ENCODE measurements around the gene TAS1R3. TPM values are rescaled to one million over a fixed set of nuclear protein-coding genes. Genes with fewer than 3 reads are reported as not detected.
"Not testable (repeated sequence)": the region's sequence is repeated elsewhere in the genome, so short reads cannot be mapped to it uniquely, and the experiment has no call there.

TAS1R3 gene
- total RNA-seq, 2 donors from 2014 or later = 0.24 to 0.57 TPM

GRCh38 chr1:1312450-1313314 is 18.4 kb upstream of the TAS1R3 start:
- intact Hi-C loops (cut with DNase I) = no loop called here
- TF ChIP-seq CTCF (IDR thresholded peaks at IDR 0.05) = no peak
- H3K36me3 ChIP-seq = no peaks in the 10 kb centered on the region
- H3K4me3 ChIP-seq = no peak overlapping the region
- no peak overlapping the region for H3K9ac ChIP-seq (ENCODE audit: low read depth in 2 of 2, low read length in 2 of 2)
- H3K4me1 ChIP-seq = peaks cover 5% of the 10 kb centered on the region
- no peak overlapping the region for H3K27ac ChIP-seq
- no peak for DNase-seq
- H3K9me3 ChIP-seq = no peaks in the 10 kb centered on the region
- H3K27me3 ChIP-seq = no peaks in the 10 kb centered on the region

GRCh38 chr1:1313500-1314236 is 17.4 kb upstream of the TAS1R3 start:
- no peaks in the 10 kb centered on the region for H3K9me3 ChIP-seq
- no peaks in the 10 kb centered on the region for H3K36me3 ChIP-seq
- no peaks in the 10 kb centered on the region for H3K27me3 ChIP-seq
- no peak for TF ChIP-seq CTCF (IDR thresholded peaks at IDR 0.05)
- H3K9ac ChIP-seq (ENCODE audit: low read depth in 2 of 2, low read length in 2 of 2) = no peak overlapping the region
- H3K4me3 ChIP-seq = no peak overlapping the region
- DNase-seq = no peak
- H3K27ac ChIP-seq = no peak overlapping the region
- peaks cover 5% of the 10 kb centered on the region for H3K4me1 ChIP-seq
- intact Hi-C loops (cut with DNase I) = no loop called here

- H3K9me3 ChIP-seq = no peaks in the 10 kb centered on the region
- no peak overlapping the region for H3K27ac ChIP-seq
- H3K4me1 ChIP-seq = peaks cover 5% of the 10 kb centered on the region
- no peaks in the 10 kb centered on the region for H3K27me3 ChIP-seq
- no peak for DNase-seq
- TF ChIP-seq CTCF (IDR thresholded peaks at IDR 0.05) = no peak
- H3K9ac ChIP-seq (ENCODE audit: low read depth in 2 of 2, low read length in 2 of 2) = no peak overlapping the region
- intact Hi-C loops (cut with DNase I) = no loop called here
- no peaks in the 10 kb centered on the region for H3K36me3 ChIP-seq
- H3K4me3 ChIP-seq = no peak overlapping the region
Measured at GRCh38 chr1:1314237-1314586, 16.9 kb upstream of the TAS1R3 start.

- no peak for TF ChIP-seq CTCF (IDR thresholded peaks at IDR 0.05)
- Histone ChIP-seq H3K27ac (no peak overlapping the region), H3K9me3 (no peaks in the 10 kb centered on the region), H3K4me3 (no peak overlapping the region), H3K27me3 (no peaks in the 10 kb centered on the region), H3K36me3 (no peaks in the 10 kb centered on the region), H3K9ac (ENCODE audit: low read depth in 2 of 2, low read length in 2 of 2) (no peak overlapping the region), H3K4me1 (no peaks in the 10 kb centered on the region)
- intact Hi-C loops (cut with DNase I) = no loop called here
- DNase-seq = no peak
Measured at GRCh38 chr1:1314678-1315335, 16.3 kb upstream of the TAS1R3 start.

- no peak for DNase-seq
- no peaks in the 10 kb centered on the region for H3K27me3 ChIP-seq
- intact Hi-C loops (cut with DNase I) = no loop called here
- H3K4me1 ChIP-seq = no peaks in the 10 kb centered on the region
- no peaks in the 10 kb centered on the region for H3K36me3 ChIP-seq
- no peaks in the 10 kb centered on the region for H3K9me3 ChIP-seq
- TF ChIP-seq CTCF (IDR thresholded peaks at IDR 0.05) = no peak
- no peak overlapping the region for H3K4me3 ChIP-seq
- H3K9ac ChIP-seq (ENCODE audit: low read depth in 2 of 2, low read length in 2 of 2) = no peak overlapping the region
- H3K27ac ChIP-seq = no peak overlapping the region
Measured at GRCh38 chr1:1315435-1315954, 15.6 kb upstream of the TAS1R3 start.

- H3K4me1 ChIP-seq; intact Hi-C loops (cut with DNase I); H3K27me3 ChIP-seq; H3K9ac ChIP-seq (ENCODE audit: low read depth in 2 of 2, low read length in 2 of 2); H3K27ac ChIP-seq; H3K4me3 ChIP-seq; H3K9me3 ChIP-seq; DNase-seq; H3K36me3 ChIP-seq: not testable (repeated sequence)
Measured at GRCh38 chr1:1316199-1316598, 14.9 kb upstream of the TAS1R3 start.
